A549 (cell line): ENCODE measurements around the gene EP300. TPM values are rescaled to one million over a fixed set of nuclear protein-coding genes. Genes with fewer than 3 reads are reported as not detected.

ENCODE experiments used
- ATAC-seq, 2 experiments: fragments of 200-7000 bp in 1 of 2; fragments of >200 bp in 1 of 2; cut with Nextera tagmentation in 1 of 2; cut with Tn5 transposase in 1 of 2; 3 replicates each; pipeline versions ENCODE4 v1.8.0 to v1.9.1; 2018 to 2020; ENCODE audit warnings: mild to moderate bottlenecking in 1 of 2, moderate library complexity in 1 of 2
- CTCF ChIA-PET: fragments of 300-600 bp; sonication (Branson Sonifier 250); formaldehyde crosslinking; extraction: SDS; loops from one replicate; lab custom pipeline; 2021; ENCODE audit warnings: antibody characterized with exemption, inconsistent platforms; lab: Yijun Ruan, JAX
- POLR2A ChIA-PET: fragments of 350-600 bp; formaldehyde crosslinking; extraction: SDS; loops from one replicate; lab custom pipeline; 2021; ENCODE audit warnings: antibody characterized with exemption, inconsistent platforms; lab: Yijun Ruan, JAX
- DNase-seq, 2 experiments: peaks; one replicate each; pipeline versions ENCODE4 v3.0.0 to v3.0.0-alpha.2; 2011 to 2016; ENCODE audit warnings: low read depth in 1 of 2, low spot score in 1 of 2
- FAIRE-seq: peaks from 2 replicates; lab custom pipeline; 2011; peaks lifted over from hg19 to GRCh38; lab: Jason Lieb, UNC
- H3K27ac ChIP-seq, 2 experiments: fragments of >200 bp; sonication (Bioruptor Twin); formaldehyde crosslinking; 3 replicates each; pipeline ENCODE4 v1.5.1; 2016 to 2017
- H3K4me1 ChIP-seq: fragments of >200 bp; sonication (Bioruptor Twin); formaldehyde crosslinking; 3 replicates; pipeline ENCODE4 v1.6.1; 2016
- H3K4me2 ChIP-seq: fragments of >200 bp; sonication (Bioruptor Twin); formaldehyde crosslinking; 3 replicates; pipeline ENCODE4 v1.6.1; 2016
- H3K4me3 ChIP-seq: fragments of >200 bp; sonication (Bioruptor Twin); formaldehyde crosslinking; 3 replicates; pipeline ENCODE4 v1.5.1; 2016
- H3K9me3 ChIP-seq: fragments of >200 bp; sonication (Bioruptor Twin); formaldehyde crosslinking; 3 replicates; pipeline ENCODE4 v1.6.1; 2016
- BHLHE40 ChIP-seq: IDR thresholded peaks from 2 replicates; pipeline ENCODE4 v1.6.1; 2012; ENCODE audit warnings: low read depth, low read length, inconsistent platforms
- CBX2 ChIP-seq: fragments of 200-600 bp; sonication (generic); IDR thresholded peaks from 2 replicates; pipeline ENCODE4 v1.6.1; 2016; ENCODE audit warnings: low read depth, mild to moderate bottlenecking, borderline replicate concordance
- CBX8 ChIP-seq: fragments of 200-600 bp; sonication (generic); IDR thresholded peaks from 2 replicates; pipeline ENCODE4 v1.6.1; 2016
- CEBPB ChIP-seq, 2 experiments: fragments of >200 bp in 1 of 2; sonication (Bioruptor Twin) in 1 of 2; formaldehyde crosslinking in 1 of 2; IDR thresholded peaks; 2 replicates each; pipeline ENCODE4 v1.6.1; 2012 to 2016
- CTCF ChIP-seq: fragments of >200 bp; sonication (Bioruptor Twin); formaldehyde crosslinking; IDR thresholded peaks from 3 replicates; pipeline ENCODE4 v1.5.1; 2016
- ESRRA ChIP-seq: fragments of 150-350 bp; IDR thresholded peaks from 2 replicates; pipeline ENCODE4 v1.6.1; 2014; ENCODE audit warnings: mild to moderate bottlenecking, low read length, borderline replicate concordance
- FOXS1 ChIP-seq: fragments of 250-450 bp; sonication (Bioruptor Pico); IDR thresholded peaks from 2 replicates; pipeline ENCODE4 v1.5.0; 2020; ENCODE audit warnings: mild to moderate bottlenecking, moderate library complexity
- HES2 ChIP-seq: fragments of >200 bp; sonication (Bioruptor Twin); formaldehyde crosslinking; IDR thresholded peaks from 2 replicates; pipeline ENCODE4 v1.6.1; 2016
- MAX ChIP-seq: IDR thresholded peaks from 2 replicates; pipeline ENCODE4 v1.6.1; 2012
- MYC ChIP-seq: IDR thresholded peaks from 2 replicates; pipeline ENCODE4 v1.6.1; 2012; ENCODE audit warnings: mild to moderate bottlenecking, inconsistent platforms, low read length, improper control_type of control experiment, borderline replicate concordance
- NFE2L2 ChIP-seq: fragments of 150-350 bp; conservative IDR thresholded peaks from 2 replicates; pipeline ENCODE4 v1.6.1; 2014; ENCODE audit warnings: low read length
- NPAS2 ChIP-seq: fragments of 250-450 bp; sonication (Bioruptor Pico); IDR thresholded peaks from 2 replicates; pipeline ENCODE4 v1.8.0; 2022; ENCODE audit warnings: mild to moderate bottlenecking, moderate library complexity, borderline replicate concordance
- PBX3 ChIP-seq: IDR thresholded peaks from 2 replicates; pipeline ENCODE4 v1.6.1; 2012
- PHF8 ChIP-seq: fragments of 200-600 bp; sonication (generic); IDR thresholded peaks from 2 replicates; pipeline ENCODE4 v1.6.1; 2016; ENCODE audit warnings: low read depth, mild to moderate bottlenecking, antibody characterized with exemption, moderate library complexity, borderline replicate concordance
- RAD21 ChIP-seq, 2 experiments: fragments of >200 bp in 1 of 2; sonication (Bioruptor Twin) in 1 of 2; formaldehyde crosslinking in 1 of 2; IDR thresholded peaks in 1 of 2; conservative IDR thresholded peaks in 1 of 2; 2 replicates in 1 of 2; 3 replicates in 1 of 2; pipeline ENCODE4 v1.6.1; 2012 to 2018; ENCODE audit warnings: inconsistent platforms in 1 of 2
- RARB ChIP-seq: fragments of 250-450 bp; sonication (Bioruptor Pico); IDR thresholded peaks from 2 replicates; pipeline ENCODE4 v1.8.0; 2021; ENCODE audit warnings: mild to moderate bottlenecking, moderate library complexity
- REST ChIP-seq: fragments of 200-600 bp; sonication (generic); IDR thresholded peaks from 2 replicates; pipeline ENCODE4 v1.6.1; 2016; ENCODE audit warnings: antibody characterized with exemption, mild to moderate bottlenecking, moderate library complexity
- RFX5 ChIP-seq: fragments of 450-650 bp; IDR thresholded peaks from 2 replicates; pipeline ENCODE4 v1.7.1; 2014; ENCODE audit warnings: antibody characterized with exemption, mild to moderate bottlenecking, moderate library complexity
- SMC3 ChIP-seq: fragments of >200 bp; sonication (Bioruptor Twin); formaldehyde crosslinking; IDR thresholded peaks from 3 replicates; pipeline ENCODE4 v1.6.1; 2018; ENCODE audit warnings: inconsistent platforms
- USF2 ChIP-seq: fragments of 450-650 bp; IDR thresholded peaks from 2 replicates; pipeline ENCODE4 v1.6.1; 2014; ENCODE audit warnings: antibody characterized with exemption
- ZFP36 ChIP-seq: fragments of 450-650 bp; IDR thresholded peaks from 2 replicates; pipeline ENCODE4 v1.6.1; 2014; ENCODE audit warnings: borderline replicate concordance; ENCODE audit not compliant: partially characterized antibody
- ZSCAN20 ChIP-seq: fragments of 250-450 bp; sonication (Bioruptor Pico); IDR thresholded peaks from 2 replicates; pipeline ENCODE4 v1.8.0; 2022; ENCODE audit warnings: mild to moderate bottlenecking, moderate library complexity
- WGBS: methylation state at CpG from one replicate; pipeline ENCODE4 v1.1.6; 2017; ENCODE audit errors: missing lambda C conversion rate; 5-methylcytosine and 5-hydroxymethylcytosine counted together
- polyA plus RNA-seq, 4 experiments: library from polyadenylated mRNA; depleted of rRNA in 3 of 4; stranded (reverse); fragments of >200 nt; fragmentation: RNase III in 1 of 4; extraction: RNeasy Plus Mini Kit Qiagen cat#74134 plus additional on column Dnase treatment in 1 of 4; gene quantifications; 2 replicates in 3 of 4; 3 replicates in 1 of 4; pipeline ENCODE4 v1.2.3, GENCODE V29; 2011 to 2017

Gene EP300
- polyA plus RNA-seq, 2 of the 4 experiments (the other 2 are of a cell fraction) = 15.5 to 18.2 TPM

- TF ChIP-seq HES2 = no peak
- no peak for TF ChIP-seq NPAS2 (CRISPR knock-in tag)
- TF ChIP-seq CEBPB (IDR thresholded peaks at IDR 0.05) = no peak
- TF ChIP-seq, all 56 proteins: peak for 0
Measured at GRCh38 chr22:41050883-41051282, 41.5 kb upstream of the EP300 start (continued).

GRCh38 chr22:41052661-41053490 lies 39.5 kb upstream of the EP300 start:
- ChIA-PET POLR2A (interaction anchor here (1.2 kb wide), 1 partner anchor 101 kb away, joined by 4 read pairs; no protein-coding TSS in a partner anchor), CTCF (interaction anchor here (0.6 kb wide), 1 partner anchor 424 kb away, joined by 3 read pairs; no protein-coding TSS in a partner anchor)
- no peak for TF ChIP-seq NPAS2 (CRISPR knock-in tag)
- no peak for TF ChIP-seq SMC3
- TF ChIP-seq ZFP36 = no peak
- no peak for TF ChIP-seq CTCF
- no peak for TF ChIP-seq PHF8
- no peak for TF ChIP-seq BHLHE40
- TF ChIP-seq RAD21 (conservative IDR thresholded peaks at IDR 0.05 in 1 of 2, IDR thresholded peaks at IDR 0.05 in 1 of 2) = no peak
- no peak for TF ChIP-seq RARB
- TF ChIP-seq RFX5 = no peak
- no peak for TF ChIP-seq CBX8
- TF ChIP-seq CBX2 = no peak
- TF ChIP-seq HES2 = no peak
- TF ChIP-seq CEBPB (IDR thresholded peaks at IDR 0.05) = no peak
- no peak for TF ChIP-seq ESRRA
- no peak for TF ChIP-seq FOXS1 (CRISPR knock-in tag)
- no peak for TF ChIP-seq MYC
- ATAC-seq (peak in 1 of 2 experiments; percentile 33; a peak in 1 of 6 replicates), DNase-seq (no peak), FAIRE-seq (no peak)
- Histone ChIP-seq H3K4me2 (peak overlapping the region; percentile 14; the same call in 1 of the 3 replicates), H3K4me1 (peaks cover 8% of the 10 kb centered on the region; the same call in 2 of the 3 replicates), H3K9me3 (no peaks in the 10 kb centered on the region), H3K27ac (no peak overlapping the region), H3K4me3 (no peak overlapping the region)
- WGBS = 88% methylated on average over 8 of the region's 8 CpGs

GRCh38 chr22:41057076-41057475 lies 35.3 kb upstream of the EP300 start:
- Histone ChIP-seq H3K4me3 (no peak overlapping the region), H3K4me2 (no peak overlapping the region), H3K4me1 (peaks cover 8% of the 10 kb centered on the region; the same call in 2 of the 3 replicates), H3K9me3 (no peaks in the 10 kb centered on the region), H3K27ac (no peak overlapping the region)
- FAIRE-seq (no peak), ATAC-seq (no peak), DNase-seq (no peak)
- ChIA-PET POLR2A (no interaction called here), CTCF (interaction anchor here (1.4 kb wide), 1 partner anchor 43 kb away, joined by 4 read pairs; no protein-coding TSS in a partner anchor)
- no peak for TF ChIP-seq CTCF
- no peak for TF ChIP-seq MAX
- TF ChIP-seq ESRRA = no peak
- TF ChIP-seq NFE2L2 = no peak
- TF ChIP-seq ZSCAN20 = no peak
- no peak for TF ChIP-seq REST
- TF ChIP-seq USF2 = no peak
- TF ChIP-seq PBX3 = no peak
